Keratinocyte (primary cell): ENCODE measurements around the gene C2. TPM values are rescaled to one million over a fixed set of nuclear protein-coding genes. Genes with fewer than 3 reads are reported as not detected.

Source experiments
- DNase-seq: peaks from one replicate; pipeline ENCODE4 v3.0.0-alpha.2; 2011; ENCODE audit warnings: low read depth, missing footprints, low spot score
- FAIRE-seq: peaks from 2 replicates; lab custom pipeline; 2011; peaks lifted over from hg19 to GRCh38; lab: Jason Lieb, UNC
- H2AFZ ChIP-seq: 2 replicates; pipeline ENCODE4 v1.6.0; 2012; ENCODE audit warnings: low read length, control low read depth, inconsistent platforms; ENCODE audit not compliant: control insufficient read depth
- H3K27ac ChIP-seq: 2 replicates; pipeline ENCODE4 v1.5.1; 2011; ENCODE audit warnings: low read length; ENCODE audit not compliant: control insufficient read depth, insufficient read depth
- H3K27me3 ChIP-seq: 3 replicates; pipeline ENCODE4 v1.6.0; 2011; ENCODE audit warnings: low read length; ENCODE audit not compliant: control insufficient read depth, insufficient read depth; ENCODE audit errors: extremely low read depth
- H3K36me3 ChIP-seq, 2 experiments: 2 replicates in 1 of 2; 3 replicates in 1 of 2; pipeline ENCODE4 v1.5.1; 2011; ENCODE audit warnings: low read length in 2 of 2, mild to moderate bottlenecking in 1 of 2; ENCODE audit not compliant: control insufficient read depth in 2 of 2, insufficient read depth in 2 of 2; ENCODE audit errors: extremely low read depth in 1 of 2
- H3K4me1 ChIP-seq: 3 replicates; pipeline ENCODE4 v1.5.1; 2011; ENCODE audit warnings: low read length; ENCODE audit not compliant: control insufficient read depth, insufficient read depth; ENCODE audit errors: extremely low read depth
- H3K4me2 ChIP-seq: 3 replicates; pipeline ENCODE4 v1.6.0; 2011; ENCODE audit warnings: low read depth, low read length; ENCODE audit not compliant: control insufficient read depth, insufficient read depth; ENCODE audit errors: extremely low read depth
- H3K4me3 ChIP-seq, 3 experiments: fragments of 200-600 bp in 1 of 3; sonication (generic) in 1 of 3; 2 replicates in 2 of 3; 3 replicates in 1 of 3; pipeline ENCODE4 v1.5.1; 2011 to 2016; ENCODE audit warnings: low read length in 3 of 3, mild to moderate bottlenecking in 3 of 3, control low read depth in 2 of 3, inconsistent platforms in 1 of 3, low read depth in 1 of 3, mixed read lengths in 1 of 3, mixed run types in 1 of 3, moderate library complexity in 1 of 3; ENCODE audit not compliant: control insufficient read depth in 2 of 3, insufficient read depth in 2 of 3; ENCODE audit errors: extremely low read depth in 1 of 3
- H3K79me2 ChIP-seq: 2 replicates; pipeline ENCODE4 v1.6.0; 2012; ENCODE audit warnings: low read length; ENCODE audit not compliant: control insufficient read depth, insufficient read depth
- H3K9ac ChIP-seq: 3 replicates; pipeline ENCODE4 v1.6.0; 2011; ENCODE audit warnings: low read length; ENCODE audit not compliant: control insufficient read depth, insufficient read depth; ENCODE audit errors: extremely low read depth
- H3K9me1 ChIP-seq: 3 replicates; pipeline ENCODE4 v1.6.0; 2011; ENCODE audit warnings: low read length; ENCODE audit not compliant: control insufficient read depth, insufficient read depth; ENCODE audit errors: extremely low read depth
- H3K9me3 ChIP-seq: 2 replicates; pipeline ENCODE4 v1.5.1; 2012; ENCODE audit warnings: low read depth, low read length; ENCODE audit not compliant: control insufficient read depth
- H4K20me1 ChIP-seq: 3 replicates; pipeline ENCODE4 v1.6.0; 2011; ENCODE audit warnings: low read length; ENCODE audit not compliant: control insufficient read depth, insufficient read depth; ENCODE audit errors: extremely low read depth
- EZH2 ChIP-seq: IDR thresholded peaks from one replicate; pipeline ENCODE4 v1.6.1; 2012; ENCODE audit warnings: inconsistent platforms, mild to moderate bottlenecking, low read length, moderate library complexity
- dilution Hi-C: fragments of 300-500 bp; cut with MboI; formaldehyde crosslinking; loops from one replicate; pipeline ENCODE4 v1.7.0; 2020; ENCODE audit warnings: low sequenced_read_pairs; ENCODE audit not compliant: extremely low pct_ligation_motif_present
- polyA plus RNA-seq, 5 experiments: library from polyadenylated mRNA; depleted of rRNA in 3 of 5; stranded (reverse) in 3 of 5; stranded (forward) in 1 of 5; unstranded in 1 of 5; fragments of >200 nt; gene quantifications; 1 replicate in 1 of 5; 2 replicates in 3 of 5; 3 replicates in 1 of 5; pipeline versions ENCODE4 v1.2.1 to v1.2.3, GENCODE V29; 2011 to 2012; ENCODE audit warnings: missing spikeins in 2 of 5, low read depth in 1 of 5, low replicate concordance in 1 of 5
- TF ChIP-seq, protein P1 (sequence below), 3 experiments: IDR thresholded peaks in 1 of 3; conservative IDR thresholded peaks in 1 of 3; optimal IDR thresholded peaks in 1 of 3; 2 replicates in 2 of 3; 3 replicates in 1 of 3; pipeline versions ENCODE3 to v1.5.1; 2011; ENCODE audit warnings: low read length in 3 of 3, mild to moderate bottlenecking in 3 of 3, moderate library complexity in 2 of 3, control low read depth in 1 of 3, inconsistent platforms in 1 of 3; ENCODE audit not compliant: insufficient read depth in 2 of 3; ENCODE audit errors: extremely low read depth in 1 of 3

C2 gene
- polyA plus RNA-seq, 1 donor (not counting 4 experiments of a cell fraction or from before 2014, with no cell fraction given) = not detected

DNA sequence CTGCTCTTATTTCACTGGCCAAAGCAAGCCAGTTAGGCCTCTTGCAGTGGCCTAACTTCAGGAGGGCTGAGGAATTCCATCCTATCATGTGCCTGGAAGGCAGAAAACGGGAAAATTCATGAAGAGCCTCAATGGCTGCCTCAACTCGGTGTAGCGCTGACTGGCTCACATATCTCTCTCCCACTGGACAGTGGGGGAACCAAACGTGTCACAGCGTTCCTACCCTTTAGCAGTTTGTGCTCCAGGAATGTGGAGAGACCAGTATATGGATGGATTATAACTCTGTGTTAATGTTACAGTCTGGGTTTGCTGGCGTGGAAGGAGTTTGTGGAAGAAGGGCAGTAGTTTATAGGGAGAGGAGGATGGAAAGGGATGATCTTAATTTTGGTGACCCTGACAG lies 11.8 kb upstream of the C2 start:
- dilution Hi-C loops = no loop called here
- Histone ChIP-seq H4K20me1 (no peaks in the 10 kb centered on the region), H3K79me2 (no peaks in the 10 kb centered on the region), H3K27ac (no peak overlapping the region), H3K27me3 (no peaks in the 10 kb centered on the region), H3K36me3 (no peaks in the 10 kb centered on the region), H2AFZ (no peak overlapping the region), H3K4me3 (no peak overlapping the region), H3K4me2 (no peak overlapping the region), H3K4me1 (peaks cover 11% of the 10 kb centered on the region), H3K9me1 (no peaks in the 10 kb centered on the region), H3K9ac (no peak overlapping the region), H3K9me3 (no peaks in the 10 kb centered on the region)
- no peak for FAIRE-seq
- DNase-seq = no peak
- TF ChIP-seq, protein P1, sequence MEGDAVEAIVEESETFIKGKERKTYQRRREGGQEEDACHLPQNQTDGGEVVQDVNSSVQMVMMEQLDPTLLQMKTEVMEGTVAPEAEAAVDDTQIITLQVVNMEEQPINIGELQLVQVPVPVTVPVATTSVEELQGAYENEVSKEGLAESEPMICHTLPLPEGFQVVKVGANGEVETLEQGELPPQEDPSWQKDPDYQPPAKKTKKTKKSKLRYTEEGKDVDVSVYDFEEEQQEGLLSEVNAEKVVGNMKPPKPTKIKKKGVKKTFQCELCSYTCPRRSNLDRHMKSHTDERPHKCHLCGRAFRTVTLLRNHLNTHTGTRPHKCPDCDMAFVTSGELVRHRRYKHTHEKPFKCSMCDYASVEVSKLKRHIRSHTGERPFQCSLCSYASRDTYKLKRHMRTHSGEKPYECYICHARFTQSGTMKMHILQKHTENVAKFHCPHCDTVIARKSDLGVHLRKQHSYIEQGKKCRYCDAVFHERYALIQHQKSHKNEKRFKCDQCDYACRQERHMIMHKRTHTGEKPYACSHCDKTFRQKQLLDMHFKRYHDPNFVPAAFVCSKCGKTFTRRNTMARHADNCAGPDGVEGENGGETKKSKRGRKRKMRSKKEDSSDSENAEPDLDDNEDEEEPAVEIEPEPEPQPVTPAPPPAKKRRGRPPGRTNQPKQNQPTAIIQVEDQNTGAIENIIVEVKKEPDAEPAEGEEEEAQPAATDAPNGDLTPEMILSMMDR (optimal IDR thresholded peaks at IDR 0.05 in 1 of 3, IDR thresholded peaks at IDR 0.05 in 1 of 3, conservative IDR thresholded peaks at IDR 0.05 in 1 of 3; ENCODE audit: extremely low read depth in 1 of 3, insufficient read depth in 2 of 3, low read length in 3 of 3) = no peak
- TF ChIP-seq EZH2 = no peak

DNA sequence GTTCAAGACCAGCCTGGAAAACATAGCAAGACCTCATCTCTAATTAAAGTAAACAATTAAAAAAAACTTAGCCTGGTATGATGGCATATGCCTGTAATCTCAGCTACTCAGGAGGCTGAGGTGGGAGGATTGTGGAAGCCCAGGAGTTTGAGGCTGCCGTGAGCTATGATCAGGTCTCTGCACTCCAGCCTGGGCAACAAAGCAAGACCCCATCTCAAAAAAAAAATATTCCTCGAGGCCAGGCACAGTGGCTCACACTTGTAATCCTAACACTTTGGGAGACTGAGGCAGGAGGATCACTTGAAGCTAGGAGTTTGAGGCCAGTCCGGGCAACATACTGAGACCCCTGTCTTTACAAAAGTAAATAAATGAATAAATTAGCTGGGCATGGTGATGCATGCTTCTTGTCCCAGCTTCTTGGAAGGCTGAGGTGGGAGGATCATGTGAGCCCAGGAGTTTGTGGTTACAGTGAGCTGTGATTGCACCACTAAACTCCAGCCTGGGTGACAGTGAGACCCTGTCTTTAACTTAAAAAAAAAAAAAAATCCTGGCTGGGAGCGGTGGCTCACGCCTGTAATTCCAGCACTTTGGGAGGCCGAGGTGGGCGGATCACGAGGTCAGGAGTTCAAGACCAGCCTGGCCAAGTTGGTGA lies 9.3 kb upstream of the C2 start:
- H3K27me3 ChIP-seq = no peaks in the 10 kb centered on the region
- H3K79me2 ChIP-seq = no peaks in the 10 kb centered on the region
- no peak overlapping the region for H3K9ac ChIP-seq
- dilution Hi-C loops = no loop called here
- no peaks in the 10 kb centered on the region for H3K9me1 ChIP-seq
- H2AFZ ChIP-seq = no peak overlapping the region
- peaks cover 4% of the 10 kb centered on the region for H3K4me1 ChIP-seq
- no peak for FAIRE-seq
- H3K27ac ChIP-seq = no peak overlapping the region
- H4K20me1 ChIP-seq = no peaks in the 10 kb centered on the region
- H3K36me3 ChIP-seq = no peaks in the 10 kb centered on the region
- DNase-seq = no peak
- TF ChIP-seq, protein P1 (optimal IDR thresholded peaks at IDR 0.05 in 1 of 3, IDR thresholded peaks at IDR 0.05 in 1 of 3, conservative IDR thresholded peaks at IDR 0.05 in 1 of 3; ENCODE audit: extremely low read depth in 1 of 3, insufficient read depth in 2 of 3, low read length in 3 of 3) = no peak
- no peak for TF ChIP-seq EZH2
- H3K4me2 ChIP-seq = no peak overlapping the region
- H3K4me3 ChIP-seq = no peak overlapping the region
- H3K9me3 ChIP-seq = no peaks in the 10 kb centered on the region
